Measurements from ENCODE around the gene ZCWPW1. TPM values are rescaled to one million over a fixed set of nuclear protein-coding genes. Genes with fewer than 3 reads are reported as not detected.

ZCWPW1 gene
- total and polyA plus RNA-seq, 2 of the 8 experiments (the other 6 are each of a cell fraction or from before 2014, with no cell fraction given): 0.51 to 1.4 TPM

- CTCF ChIA-PET (ENCODE audit: partially characterized antibody): interaction anchor here (1.3 to 2.7 kb wide), 3 partner anchors 11 to 26 kb away, joined by 3 to 9 read pairs (median 8); no protein-coding TSS in a partner anchor
- Histone ChIP-seq H3K14ac (ENCODE audit: insufficient read length) (no peak overlapping the region), H3K4me1 (replicated peaks in 1 of 4; ENCODE audit: control insufficient read depth in 3 of 4, insufficient read depth in 4 of 4, low read length in 3 of 4) (peaks cover 4 to 17% (median 10%) of the 10 kb centered on the region in 4 experiments), H3K9me3 (ENCODE audit: insufficient read depth in 2 of 2, low read depth in 1 of 2, low read length in 1 of 2) (no peaks in the 10 kb centered on the region), H3K36me3 (ENCODE audit: control insufficient read depth in 2 of 4, insufficient read depth in 4 of 4, low read length in 3 of 4) (peaks cover 2 to 44% (median 18%) of the 10 kb centered on the region in 4 experiments; a peak in 6 of 8 replicates), H3K23ac (ENCODE audit: insufficient read length) (no peak overlapping the region), H3K23me2 (ENCODE audit: low read depth, low read length) (peaks cover 8% of the 10 kb centered on the region; the same call in 1 of the 2 replicates), H2AFZ (ENCODE audit: low read length) (no peak overlapping the region), H3K4me2 (ENCODE audit: insufficient read depth in 1 of 2, low read depth in 2 of 2, low read length in 2 of 2) (no peak overlapping the region; a peak in 1 of 4 replicates), H3K27ac (ENCODE audit: low read depth, low read length) (no peak overlapping the region), H2AK5ac (ENCODE audit: low read depth, low read length) (no peak overlapping the region), H3K18ac (ENCODE audit: extremely low read depth, low read length) (no peak overlapping the region), H3K79me2 (ENCODE audit: control insufficient read depth in 1 of 2, insufficient read depth in 2 of 2, low read length in 2 of 2) (peaks cover 0 to 49% of the 10 kb centered on the region in 2 experiments; a peak in 3 of 4 replicates), H2BK15ac (ENCODE audit: low read length) (no peak overlapping the region), H2BK20ac (ENCODE audit: low read length) (no peak overlapping the region), H3K56ac (replicated peaks; ENCODE audit: insufficient read length, low read depth, low read length) (no peak overlapping the region), H3K9ac (replicated peaks in 1 of 4; ENCODE audit: extremely low read depth in 1 of 4, low read depth in 3 of 4, low read length in 3 of 4) (no peak overlapping the region), H4K91ac (replicated peaks; ENCODE audit: insufficient read length, low read length) (no peak overlapping the region), H3K4ac (replicated peaks; ENCODE audit: insufficient read length, low read depth, low read length) (no peak overlapping the region), H2BK120ac (replicated peaks; ENCODE audit: low read depth, low read length) (no peak overlapping the region), H3K27me3 (replicated peaks in 1 of 4; ENCODE audit: control insufficient read depth in 3 of 4, extremely low read depth in 1 of 4, insufficient read depth in 3 of 4, low read length in 3 of 4) (no peaks in the 10 kb centered on the region), H4K5ac (ENCODE audit: insufficient read length, low read depth, low read length) (no peak overlapping the region), H4K20me1 (replicated peaks in 1 of 2; ENCODE audit: control insufficient read depth in 1 of 2, insufficient read depth in 2 of 2, low read length in 2 of 2) (peaks cover 8% of the 10 kb centered on the region in 2 experiments), H4K8ac (ENCODE audit: extremely low read depth, insufficient read depth, low read length) (peak overlapping the region; percentile 11; the same call in 1 of the 2 replicates), H3K4me3 (ENCODE audit: extremely low read depth in 1 of 4, insufficient read depth in 2 of 4, low read depth in 3 of 4, low read length in 4 of 4) (no peak overlapping the region), H2BK5ac (ENCODE audit: low read depth, low read length) (no peak overlapping the region; the same call in 1 of the 2 replicates), H2BK12ac (ENCODE audit: low read depth, low read length) (no peak overlapping the region), H3K79me1 (ENCODE audit: low read depth, low read length) (peaks cover 2% of the 10 kb centered on the region)
- TF ChIP-seq SRF (IDR thresholded peaks at IDR 0.05; ENCODE audit: low read depth, low read length) (no peak), SUZ12 (IDR thresholded peaks at IDR 0.05; ENCODE audit: low read length) (no peak), BRCA1 (IDR thresholded peaks at IDR 0.05; ENCODE audit: low read depth, low read length) (no peak), POLR2A (IDR thresholded peaks at IDR 0.05; ENCODE audit: control extremely low read depth in 1 of 2, low read depth in 2 of 2, low read length in 2 of 2) (peak in 1 of 2 experiments; percentile 46; a peak in 1 of 3 replicates), BACH1 (IDR thresholded peaks at IDR 0.05; ENCODE audit: low read length) (no peak), KDM4A (IDR thresholded peaks at IDR 0.05; ENCODE audit: low read depth, low read length, severe bottlenecking) (no peak), EP300 (IDR thresholded peaks at IDR 0.05; ENCODE audit: borderline replicate concordance in 1 of 2, low read depth in 2 of 2, low read length in 2 of 2) (no peak)
- 82% methylated on average over 4 of the region's 4 CpGs; no CpG with 5 or more reads in 1 of the 2 experiments for WGBS, 2 experiments (ENCODE audit: extremely low coverage in 1 of 2, insufficient coverage in 1 of 2, insufficient read length in 1 of 2, insufficient replicate concordance in 2 of 2, low coverage in 1 of 2, low lambda C conversion rate in 2 of 2, missing lambda C conversion rate in 1 of 2)
- POLR2A ChIA-PET (ENCODE audit: partially characterized antibody): interaction anchor here (1.0 to 5.2 kb wide), 2 partner anchors 19 to 68 kb away, joined by 3 to 55 read pairs; no protein-coding TSS in a partner anchor
- no peak for DNase-seq (ENCODE audit: low read depth in 1 of 2, low spot score in 2 of 2)
- FAIRE-seq: no peak
Observed at GRCh38 chr7:100433276-100433591, 4.7 kb upstream of the ZCWPW1 start.
